K562 (cell line): ENCODE measurements around the gene UBE2K. TPM values are rescaled to one million over a fixed set of nuclear protein-coding genes. Genes with fewer than 3 reads are reported as not detected.

Experiments
- ATAC-seq: fragments of 200-7000 bp; cut with Tn5 transposase; 3 replicates; pipeline ENCODE4 v1.9.1; 2020; ENCODE audit warnings: moderate library complexity
- BruUV-seq: library from RNA; stranded (reverse); fragments of 400-500 nt; replicated peaks from 2 replicates; lab custom pipeline; 2021; lab: Mats Ljungman, UMichigan
- CTCF ChIA-PET: fragments of 300-600 bp; formaldehyde crosslinking; extraction: SDS; loops from one replicate; lab custom pipeline; 2021; ENCODE audit warnings: low intra/inter-chr PET ratio; lab: Yijun Ruan, JAX
- POLR2A ChIA-PET: fragments of 300-600, 350-650 bp; sonication (Branson Sonifier 250); formaldehyde crosslinking; extraction: SDS; loops from one replicate; lab custom pipeline; 2021; ENCODE audit warnings: antibody characterized with exemption, inconsistent platforms; lab: Yijun Ruan, JAX
- DNase-seq, 4 experiments: peaks; one replicate each; pipeline versions ENCODE4 v3.0.0 to v3.0.0-alpha.2; 2011 to 2018; ENCODE audit warnings: low spot score in 3 of 4, mixed read lengths in 3 of 4; ENCODE audit errors: extremely low read depth in 1 of 4
- FAIRE-seq: peaks from 2 replicates; lab custom pipeline; 2011; peaks lifted over from hg19 to GRCh38; lab: Jason Lieb, UNC
- H2AFZ ChIP-seq: 2 replicates; pipeline ENCODE4 v1.6.0; 2011; ENCODE audit warnings: low read depth, low read length, control low read depth, inconsistent platforms
- H3K27ac ChIP-seq: fragments of 200-600 bp; 3 replicates; pipeline ENCODE4 v1.8.0; 2011; ENCODE audit warnings: low read depth, mild to moderate bottlenecking, control low read depth, inconsistent platforms, low read length, moderate library complexity, mixed read lengths; ENCODE audit errors: extremely low read depth
- H3K27me3 ChIP-seq, 2 experiments: fragments of 300-600 bp in 1 of 2; 2 replicates in 1 of 2; 3 replicates in 1 of 2; pipeline versions ENCODE4 v1.6.0 to v1.8.0; 2011; ENCODE audit warnings: inconsistent platforms in 2 of 2, low read length in 2 of 2, mild to moderate bottlenecking in 1 of 2, mixed read lengths in 1 of 2, moderate library complexity in 1 of 2; ENCODE audit not compliant: control insufficient read depth in 2 of 2, insufficient read depth in 2 of 2
- H3K36me3 ChIP-seq: fragments of 300-600 bp; 3 replicates; pipeline ENCODE4 v1.8.0; 2011; ENCODE audit warnings: mild to moderate bottlenecking, low read length, inconsistent platforms; ENCODE audit not compliant: control insufficient read depth, insufficient read depth
- H3K4me1 ChIP-seq, 2 experiments: fragments of 200-600 bp in 1 of 2; replicated peaks in 1 of 2; 2 replicates in 1 of 2; 3 replicates in 1 of 2; pipeline versions ENCODE4 v1.5.1 to v1.8.0; 2011; ENCODE audit warnings: inconsistent platforms in 2 of 2, low read length in 2 of 2, mild to moderate bottlenecking in 1 of 2, mixed read lengths in 1 of 2, moderate library complexity in 1 of 2; ENCODE audit not compliant: control insufficient read depth in 2 of 2, insufficient read depth in 2 of 2
- H3K4me2 ChIP-seq: 2 replicates; pipeline ENCODE4 v1.6.1; 2011; ENCODE audit warnings: low read length, control low read depth, inconsistent platforms, mixed read lengths; ENCODE audit not compliant: insufficient read depth
- H3K4me3 ChIP-seq: fragments of 200-600 bp; sonication (generic), shearing (Covaris generic); 2 replicates; pipeline ENCODE4 v1.5.1; 2016; ENCODE audit warnings: control low read depth, inconsistent platforms
- H3K79me2 ChIP-seq: fragments of 200-600 bp; 3 replicates; pipeline ENCODE4 v1.8.0; 2011; ENCODE audit warnings: low read length, inconsistent platforms; ENCODE audit not compliant: control insufficient read depth, insufficient read depth
- H3K9ac ChIP-seq, 2 experiments: 2 replicates each; pipeline versions ENCODE4 v1.6.0 to v1.6.1; 2011; ENCODE audit warnings: low read depth in 2 of 2, low read length in 2 of 2, control low read depth in 1 of 2, inconsistent platforms in 1 of 2, mild to moderate bottlenecking in 1 of 2, mixed read lengths in 1 of 2; ENCODE audit not compliant: insufficient read depth in 1 of 2
- H3K9me1 ChIP-seq: one replicate; pipeline ENCODE4 v1.6.0; 2011; ENCODE audit warnings: inconsistent platforms, mild to moderate bottlenecking, low read length, moderate library complexity; ENCODE audit not compliant: control insufficient read depth, insufficient read depth
- H3K9me3 ChIP-seq: replicated peaks from 2 replicates; pipeline ENCODE4 v1.5.1; 2011; ENCODE audit warnings: low read depth, low read length, inconsistent platforms; ENCODE audit not compliant: control insufficient read depth, insufficient read depth
- H4K20me1 ChIP-seq: replicated peaks from 2 replicates; pipeline ENCODE4 v1.6.1; 2011; ENCODE audit warnings: low read length, inconsistent platforms, mixed read lengths; ENCODE audit not compliant: control insufficient read depth, insufficient read depth
- BHLHE40 ChIP-seq: IDR thresholded peaks from 2 replicates; pipeline ENCODE4 v1.6.1; 2011; ENCODE audit warnings: low read length, improper control_type of control experiment
- BRD9 ChIP-seq: fragments of 450-650 bp; IDR thresholded peaks from 2 replicates; pipeline ENCODE4 v1.6.1; 2018; ENCODE audit warnings: low read depth; ENCODE audit not compliant: partially characterized antibody
- CBFA2T3 ChIP-seq: fragments of 450-650 bp; IDR thresholded peaks from 2 replicates; pipeline ENCODE4 v1.6.1; 2017
- CBX2 ChIP-seq: fragments of 200-600 bp; sonication (generic); IDR thresholded peaks from one replicate; pipeline ENCODE4 v1.6.1; 2012; ENCODE audit warnings: mild to moderate bottlenecking, low read length, inconsistent platforms; ENCODE audit not compliant: insufficient read depth, poor library complexity, severe bottlenecking
- WGBS: fragments of 100-300 bp; shearing (Covaris generic); methylation state at CpG from one replicate; pipeline ENCODE4 v1.1.6; 2016; ENCODE audit warnings: low coverage, mixed read lengths; ENCODE audit not compliant: insufficient coverage; ENCODE audit errors: missing lambda C conversion rate; 5-methylcytosine and 5-hydroxymethylcytosine counted together
- in situ Hi-C: fragments of 300-500 bp; cut with MboI; formaldehyde crosslinking; loops from 4 replicates; pipeline ENCODE4 v1.15.0; 2018; ENCODE audit warnings: inconsistent platforms, mixed read lengths
- intact Hi-C: fragments of 100-400 bp; cut with micrococcal nuclease; formaldehyde crosslinking; loops from 2 replicates; pipeline ENCODE4 v1.14.2; 2022
- polyA plus RNA-seq, 8 experiments: library from polyadenylated mRNA; depleted of rRNA in 4 of 8; stranded (reverse) in 5 of 8; unstranded in 3 of 8; fragments of >200 nt; fragmentation: Nextera tagmentation in 2 of 8; fragmentation: Illumina TruSeq in 1 of 8; extraction: Ambion mirVana in 2 of 8; extraction: Trizol in 1 of 8; gene quantifications; 2 replicates each; pipeline versions ENCODE4 v1.2.1 to v1.2.3, GENCODE V29; 2011 to 2014; ENCODE audit warnings: inconsistent platforms in 1 of 8, missing spikeins in 1 of 8
- total RNA-seq, 7 experiments: library from RNA; depleted of rRNA in 6 of 7; stranded (reverse); fragments of >200 nt in 6 of 7; fragmentation: Illumina TruSeq in 2 of 7; extraction: Trizol in 2 of 7; gene quantifications; 2 replicates each; pipeline versions ENCODE4 v1.2.1 to v1.2.3, GENCODE V29; 2011 to 2021; ENCODE audit warnings: low replicate concordance in 1 of 7
- TF ChIP-seq, protein P1 (sequence below): IDR thresholded peaks from 3 replicates; pipeline ENCODE4 v1.6.1; 2011; ENCODE audit warnings: borderline replicate concordance, mild to moderate bottlenecking; ENCODE audit not compliant: insufficient read length, insufficient read depth

The UBE2K gene
- total and polyA plus RNA-seq, 9 of the 15 experiments (the other 6 are each of a cell fraction or from before 2014, with no cell fraction given), result 29.8 to 190 (median 62.6) TPM

DNA sequence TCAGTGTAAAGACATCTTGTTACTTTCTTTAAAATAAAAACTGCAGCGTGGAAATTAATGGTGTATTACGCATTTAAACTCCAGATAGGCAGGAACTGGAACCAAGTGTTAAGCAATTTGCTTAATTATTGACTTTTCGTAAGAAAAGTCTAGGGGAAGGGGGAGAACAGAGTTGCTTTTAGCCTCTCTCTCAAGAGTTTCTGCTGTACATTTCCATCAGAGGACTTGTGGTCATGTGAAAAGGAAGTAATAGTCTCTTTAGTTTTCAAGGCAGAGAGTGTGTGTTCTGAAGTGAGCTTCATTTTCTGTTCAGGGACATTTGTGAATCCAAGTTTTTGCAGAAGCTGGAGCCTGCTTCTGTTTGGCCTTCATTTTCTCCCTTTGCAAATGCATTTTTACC is 127.2 kb downstream of the UBE2K start:
- Histone ChIP-seq H3K9me1 (no peaks in the 10 kb centered on the region), H3K27ac (no peak overlapping the region), H3K9ac (no peak overlapping the region), H4K20me1 (no peaks in the 10 kb centered on the region), H3K79me2 (no peaks in the 10 kb centered on the region; the same call in 2 of the 3 replicates), H3K9me3 (no peaks in the 10 kb centered on the region)
- no TSS peak for BruUV-seq
- no peak for ATAC-seq
- no peak for TF ChIP-seq BRD9
- TF ChIP-seq, protein P1, sequence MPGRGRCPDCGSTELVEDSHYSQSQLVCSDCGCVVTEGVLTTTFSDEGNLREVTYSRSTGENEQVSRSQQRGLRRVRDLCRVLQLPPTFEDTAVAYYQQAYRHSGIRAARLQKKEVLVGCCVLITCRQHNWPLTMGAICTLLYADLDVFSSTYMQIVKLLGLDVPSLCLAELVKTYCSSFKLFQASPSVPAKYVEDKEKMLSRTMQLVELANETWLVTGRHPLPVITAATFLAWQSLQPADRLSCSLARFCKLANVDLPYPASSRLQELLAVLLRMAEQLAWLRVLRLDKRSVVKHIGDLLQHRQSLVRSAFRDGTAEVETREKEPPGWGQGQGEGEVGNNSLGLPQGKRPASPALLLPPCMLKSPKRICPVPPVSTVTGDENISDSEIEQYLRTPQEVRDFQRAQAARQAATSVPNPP, result no peak
- no peak for TF ChIP-seq CBX2
- no peak for TF ChIP-seq CBFA2T3
- TF ChIP-seq BHLHE40, result no peak
- TF ChIP-seq, all 486 proteins: peak for 0
- no peaks in the 10 kb centered on the region; a peak in 3 of 5 replicates for H3K4me1 ChIP-seq
- 100% methylated on average over 3 of the region's 3 CpGs for WGBS
- no peak overlapping the region for H3K4me2 ChIP-seq
- FAIRE-seq, result no peak
- POLR2A ChIA-PET, result no interaction called here
- CTCF ChIA-PET, result no interaction called here
- H3K4me3 ChIP-seq, result no peak overlapping the region
- H3K36me3 ChIP-seq, result peaks cover 62% of the 10 kb centered on the region
- intact Hi-C loops, result loop anchor here (10.0 kb wide), 1 partner anchor 360 kb away; no protein-coding TSS in a partner anchor
- no peak for DNase-seq
- H2AFZ ChIP-seq, result no peak overlapping the region
- no peaks in the 10 kb centered on the region for H3K27me3 ChIP-seq
- in situ Hi-C loops, result no loop called here
